GM12864 (cell line): ENCODE data around the gene BCL7C.

Experiments
- DNase-seq: peaks from one replicate; pipeline ENCODE4 v3.0.0-alpha.2; 2011; ENCODE audit warnings: low read depth
- H3K4me3 ChIP-seq: 2 replicates; pipeline ENCODE4 v1.5.1; 2011; ENCODE audit warnings: mild to moderate bottlenecking, low read depth, low read length, control low read depth
- CTCF ChIP-seq: IDR thresholded peaks from 2 replicates; pipeline ENCODE4 v1.5.1; 2011; ENCODE audit warnings: low read depth, mild to moderate bottlenecking, moderate library complexity, low read length, control low read depth, inconsistent platforms; ENCODE audit errors: missing control alignments

Gene BCL7C

DNA sequence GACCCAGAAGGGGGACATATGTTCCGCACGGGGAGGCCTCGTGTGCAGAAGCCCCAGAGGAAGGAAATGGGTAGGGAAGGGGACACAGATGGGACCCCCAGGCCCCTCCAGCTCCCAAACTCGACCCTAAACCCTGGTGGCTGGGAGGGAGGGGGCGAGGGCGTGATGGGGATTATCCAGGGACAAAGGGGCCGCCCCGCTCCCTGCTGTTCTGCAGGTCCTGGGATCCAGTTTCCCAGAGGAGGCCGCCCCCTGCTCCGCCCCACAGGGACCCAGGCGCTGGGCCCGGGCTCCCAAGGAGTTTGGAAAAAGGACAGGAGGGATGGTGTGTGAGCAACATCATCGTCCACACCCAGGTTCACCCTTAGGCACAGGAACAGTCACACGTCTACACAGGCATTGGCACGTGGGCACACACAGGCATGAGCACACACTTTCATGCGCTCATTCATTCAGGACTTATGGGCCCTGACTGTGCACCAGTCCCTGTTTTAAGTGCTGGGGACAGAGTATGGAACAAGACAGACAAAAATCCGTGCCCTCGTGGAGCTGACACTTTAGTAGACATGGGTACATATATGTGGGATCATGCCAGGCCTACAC is 16.7 kb upstream of the BCL7C start:
- no peak for DNase-seq
- TF ChIP-seq CTCF = no peak
- no peak overlapping the region for H3K4me3 ChIP-seq

- no peak for DNase-seq
- H3K4me3 ChIP-seq = no peak overlapping the region
- TF ChIP-seq CTCF = no peak
These were observed 13.2 kb upstream of the BCL7C start for GRCh38 chr16:30907064-30907463.

DNA sequence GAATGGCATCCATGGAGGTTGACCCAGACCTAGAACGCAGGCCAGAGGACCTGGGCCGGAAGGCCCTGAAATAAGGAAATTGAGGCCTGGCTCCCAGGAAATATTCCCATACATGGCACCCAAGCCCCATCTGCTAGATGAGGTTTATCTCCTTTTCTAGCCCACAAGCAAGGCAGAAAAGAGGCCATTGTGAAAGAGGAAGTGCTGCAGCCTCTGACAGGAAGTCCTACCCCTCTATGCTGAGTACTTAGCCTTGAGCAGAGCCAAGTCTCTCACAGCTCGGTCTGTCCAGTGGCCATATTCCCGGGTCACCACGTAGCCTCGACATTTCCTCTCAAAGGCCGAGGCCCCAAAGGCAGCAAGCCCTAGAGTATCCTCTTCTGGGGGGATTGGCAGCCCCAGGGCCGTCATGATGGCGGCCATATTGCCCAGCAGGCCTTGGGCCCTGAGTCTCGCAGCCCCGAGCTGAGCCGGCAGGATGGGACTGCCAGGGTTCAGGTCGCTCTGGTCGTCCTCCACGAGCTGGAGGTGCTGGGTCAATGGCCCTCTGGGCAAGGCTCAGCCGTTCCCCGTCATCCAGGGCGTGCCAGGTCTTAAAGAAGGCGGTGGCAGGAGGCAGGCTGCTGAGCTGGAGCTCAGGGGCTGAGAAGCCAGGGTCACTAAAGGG is 10.4 kb upstream of the BCL7C start:
- H3K4me3 ChIP-seq = no peak overlapping the region
- DNase-seq = no peak
- no peak for TF ChIP-seq CTCF

- DNase-seq = no peak
- no peak for TF ChIP-seq CTCF
- no peak overlapping the region for H3K4me3 ChIP-seq
These were observed 9.7 kb upstream of the BCL7C start for GRCh38 chr16:30903596-30903995.

DNA sequence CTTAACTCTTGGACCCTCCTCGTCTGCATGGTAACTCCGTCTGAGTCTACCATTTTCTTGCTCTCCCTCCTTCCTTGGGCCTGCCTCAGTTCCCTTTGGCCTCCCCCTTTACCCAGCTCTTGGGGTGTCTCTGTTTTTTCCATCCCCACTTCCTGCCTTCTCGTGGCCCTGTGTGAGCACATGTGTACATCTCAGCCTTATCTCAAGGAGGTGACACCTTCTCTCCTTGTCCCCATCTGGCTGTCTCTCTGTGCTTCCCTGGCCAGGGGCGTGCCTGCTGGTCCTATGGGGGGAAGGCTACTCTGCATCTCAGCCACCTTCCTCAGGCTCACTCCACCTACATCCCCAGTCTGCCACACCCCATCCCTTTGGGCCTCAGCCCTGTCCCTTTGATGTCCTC is 9.1 kb upstream of the BCL7C start:
- no peak overlapping the region for H3K4me3 ChIP-seq
- no peak for DNase-seq
- TF ChIP-seq CTCF = no peak

DNA sequence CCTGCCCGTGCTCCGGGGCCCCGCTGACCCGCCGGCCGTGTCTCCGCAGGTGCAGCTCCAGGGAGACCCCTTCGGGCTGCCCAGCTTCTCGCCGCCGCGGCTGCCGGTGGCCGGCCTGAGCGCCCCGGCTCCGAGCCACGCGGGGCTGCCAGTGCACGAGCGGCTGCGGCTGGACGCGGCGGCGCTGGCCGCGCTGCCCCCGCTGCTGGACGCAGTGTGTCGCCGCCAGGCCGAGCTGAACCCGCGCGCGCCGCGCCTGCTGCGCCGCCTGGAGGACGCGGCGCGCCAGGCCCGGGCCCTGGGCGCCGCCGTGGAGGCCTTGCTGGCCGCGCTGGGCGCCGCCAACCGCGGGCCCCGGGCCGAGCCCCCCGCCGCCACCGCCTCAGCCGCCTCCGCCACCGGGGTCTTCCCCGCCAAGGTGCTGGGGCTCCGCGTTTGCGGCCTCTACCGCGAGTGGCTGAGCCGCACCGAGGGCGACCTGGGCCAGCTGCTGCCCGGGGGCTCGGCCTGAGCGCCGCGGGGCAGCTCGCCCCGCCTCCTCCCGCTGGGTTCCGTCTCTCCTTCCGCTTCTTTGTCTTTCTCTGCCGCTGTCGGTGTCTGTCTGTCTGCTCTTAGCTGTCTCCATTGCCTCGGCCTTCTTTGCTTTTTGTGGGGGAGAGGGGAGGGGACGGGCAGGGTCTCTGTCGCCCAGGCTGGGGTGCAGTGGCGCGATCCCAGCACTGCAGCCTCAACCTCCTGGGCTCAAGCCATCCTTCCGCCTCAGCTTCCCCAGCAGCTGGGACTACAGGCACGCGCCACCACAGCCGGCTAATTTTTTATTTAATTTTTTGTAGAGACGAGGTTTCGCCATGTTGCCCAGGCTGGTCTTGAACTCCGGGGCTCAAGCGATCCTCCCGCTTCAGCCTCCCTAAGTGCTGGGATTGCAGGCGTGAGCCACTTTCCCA is 8.4 kb upstream of the BCL7C start:
- no peak for DNase-seq
- peak; percentile 39 for TF ChIP-seq CTCF
- peak overlapping the region; percentile 49 for H3K4me3 ChIP-seq
